GM15510 (cell line): ENCODE results near the gene LATS1.

Source experiments
- POLR2A ChIP-seq: IDR thresholded peaks from 3 replicates; pipeline ENCODE4 v1.6.1; 2011; ENCODE audit warnings: borderline replicate concordance; ENCODE audit not compliant: insufficient read length; ENCODE audit errors: extremely low read depth

LATS1 gene

GRCh38 chr6:149627672-149628071 is 90.2 kb downstream of the LATS1 start:
- TF ChIP-seq POLR2A, result no peak

GRCh38 chr6:149615805-149616204 is 102.1 kb downstream of the LATS1 start:
- TF ChIP-seq POLR2A, result no peak

- no peak for TF ChIP-seq POLR2A
Measured at GRCh38 chr6:149614337-149614736, 103.6 kb downstream of the LATS1 start.

- TF ChIP-seq POLR2A, result no peak
Measured at GRCh38 chr6:149608381-149608982, 109.4 kb downstream of the LATS1 start.
